ENCODE data around the gene MPPED2.

GRCh38 chr11:30586251-30587144 is at the start of gene MPPED2:
- TF ChIP-seq CTCF (IDR thresholded peaks at IDR 0.05; ENCODE audit: borderline replicate concordance, extremely low read depth, low read length, poor library complexity, severe bottlenecking): no peak
- TF ChIP-seq EZH2 (IDR thresholded peaks at IDR 0.05; ENCODE audit: borderline replicate concordance, low read depth, low read length, severe bottlenecking): no peak

Data from DND-41 (cell line).